GM12892 (cell line): ENCODE data around the gene C11orf24.

Experiments used
- POLR2A ChIP-seq: IDR thresholded peaks from 2 replicates; pipeline ENCODE4 v1.6.1; 2011; ENCODE audit warnings: low read depth, low read length, control low read depth
- TAF1 ChIP-seq: IDR thresholded peaks from 2 replicates; pipeline ENCODE4 v1.6.1; 2011; ENCODE audit warnings: low read depth, mild to moderate bottlenecking, control low read depth, low read length, borderline replicate concordance

DNA sequence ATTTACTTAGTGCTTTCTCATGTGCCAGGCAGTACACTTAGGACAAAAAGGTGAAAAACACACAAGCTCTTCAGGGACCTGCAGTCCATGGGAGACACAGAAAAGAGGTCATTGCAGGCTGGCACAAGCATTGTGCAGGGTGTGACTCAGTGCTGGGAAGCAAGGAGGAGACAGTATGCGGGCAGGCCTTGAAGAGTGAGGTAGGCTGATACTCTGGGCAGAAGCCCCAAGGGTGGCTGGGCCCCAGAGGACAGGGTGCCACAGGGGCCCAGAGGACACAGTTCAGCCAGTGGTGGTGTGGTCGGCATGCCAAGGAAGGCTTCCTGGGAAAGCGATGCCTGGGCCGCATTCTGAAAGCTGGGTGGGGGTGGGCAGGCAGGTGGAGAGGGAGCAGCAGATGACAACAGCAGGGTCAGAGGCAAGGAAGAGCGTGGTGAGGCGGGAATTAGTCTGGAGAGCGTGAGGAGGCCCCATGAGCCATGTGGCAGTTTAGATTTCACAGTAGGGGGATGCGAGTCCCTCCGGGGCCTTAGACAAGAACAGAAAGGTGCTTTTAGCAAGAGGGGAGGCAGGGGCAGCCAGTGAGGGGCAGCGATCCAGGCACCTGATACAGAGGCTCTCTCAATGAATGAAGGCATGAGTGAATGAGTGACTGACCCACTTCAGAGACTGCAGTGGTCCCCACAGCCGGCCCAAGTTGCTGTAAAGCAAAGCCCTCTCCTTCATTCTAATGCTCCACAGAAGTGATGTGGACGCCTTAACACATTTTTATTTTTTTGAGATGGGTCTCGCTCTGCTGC is 6.8 kb downstream of the C11orf24 start:
- TF ChIP-seq POLR2A (no peak), TAF1 (no peak)
